Mucosa of descending colon (tissue), 3 donors: ENCODE results near the gene OAF. TPM values are rescaled to one million over a fixed set of nuclear protein-coding genes. Genes with fewer than 3 reads are reported as not detected.

Source experiments
- ATAC-seq: fragments of 200-7000 bp; cut with Tn5 transposase; one replicate; pipeline ENCODE4 v1.9.1; 2020; ENCODE audit warnings: mild to moderate bottlenecking, moderate library complexity
- DNase-seq, 3 donors: peaks; one replicate each; pipeline ENCODE4 v3.0.0-alpha.2; 2020
- H3K36me3 ChIP-seq: fragments of 200-600 bp; one replicate; pipeline ENCODE4 v1.8.0; 2021; ENCODE audit warnings: low read depth, mild to moderate bottlenecking
- H3K4me1 ChIP-seq: fragments of 200-600 bp; one replicate; pipeline ENCODE4 v1.8.0; 2021; ENCODE audit warnings: low read depth, mild to moderate bottlenecking
- H3K4me3 ChIP-seq: fragments of 200-600 bp; one replicate; pipeline ENCODE4 v1.8.0; 2021; ENCODE audit warnings: mild to moderate bottlenecking
- H3K9me3 ChIP-seq: fragments of 200-600 bp; one replicate; pipeline ENCODE4 v1.8.0; 2021; ENCODE audit warnings: mild to moderate bottlenecking
- CTCF ChIP-seq: fragments of 200-600 bp; IDR thresholded peaks from one replicate; pipeline ENCODE4 v1.8.0; 2022; ENCODE audit warnings: antibody characterized with exemption, mild to moderate bottlenecking
- intact Hi-C, 2 donors: fragments of 100-400 bp; cut with DNase I in 1 of 2; cut with micrococcal nuclease in 1 of 2; formaldehyde crosslinking; loops; one replicate each; pipeline versions ENCODE4 v1.11.0 to v1.11.1; 2022; cut with DNase I, micrococcal nuclease
- total RNA-seq, 3 donors: library from RNA; stranded (reverse); fragmentation: NEBNext Ultra II Directional in 2 of 3; extraction: Animal tissue kit (Norgen Biotek cat#: 25700) in 2 of 3; gene quantifications; one replicate each; pipeline versions ENCODE4 v1.2.1 to v1.2.4, GENCODE V29; 2021 to 2023
- donor health status: DM: no; HTN: no; CAD: no; lungs with moderate emphysema.
- donor health status: DM: no; HTN: no; CAD: no.
- donor health status: DM: no; HTN: yes; CAD: no.

OAF gene
- total RNA-seq, 3 donors from 2014 or later: 96.4 to 217 (median 133) TPM

DNA sequence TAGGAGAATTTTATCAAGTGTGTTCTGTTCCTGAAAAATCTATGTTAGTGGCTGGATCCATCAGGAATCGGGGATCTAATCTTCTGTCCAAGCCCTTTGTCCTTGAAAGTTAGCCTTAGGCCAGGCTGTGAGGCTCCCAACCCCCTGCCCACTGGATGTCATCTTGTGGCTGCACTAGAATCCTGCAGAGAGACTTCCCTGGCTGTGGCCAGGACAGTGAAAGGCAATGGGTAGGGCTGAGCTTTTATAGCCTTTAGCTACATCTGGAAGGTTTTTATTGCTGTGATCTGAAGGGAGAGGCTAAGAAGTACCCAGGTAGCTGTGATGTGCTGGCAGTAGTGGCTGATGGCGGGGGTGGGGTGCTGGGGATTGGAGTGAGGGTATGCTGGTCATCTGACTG is 2.1 kb downstream of the OAF start:
- ATAC-seq (peak; percentile 76), DNase-seq (peak; percentile 62 to 85 (median 76))
- H3K4me1 ChIP-seq: peaks cover 36% of the 10 kb centered on the region

DNA sequence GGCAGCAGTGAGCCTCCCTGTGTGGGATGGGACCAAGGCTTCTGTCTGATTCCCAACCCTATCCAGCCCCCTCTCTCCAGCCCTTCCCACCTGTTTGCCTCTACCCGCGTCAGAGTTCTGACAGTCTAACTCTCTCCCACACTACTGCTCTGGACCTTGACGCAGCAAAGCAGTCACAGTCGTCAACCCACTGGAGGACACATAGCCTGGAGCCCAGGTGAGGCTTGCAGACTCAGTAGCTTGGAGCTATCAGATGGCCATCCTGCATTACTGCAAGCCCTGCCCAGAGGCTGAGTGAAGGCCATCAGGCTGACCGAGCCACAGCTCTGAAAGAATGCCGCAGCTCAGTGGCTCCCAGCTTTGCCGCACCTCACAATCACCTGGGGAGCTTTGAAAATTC is 3.7 kb downstream of the OAF start:
- intact Hi-C loops: no loop called here
- Histone ChIP-seq H3K4me1 (peaks cover 42% of the 10 kb centered on the region), H3K36me3 (no peaks in the 10 kb centered on the region), H3K9me3 (no peaks in the 10 kb centered on the region), H3K4me3 (no peak overlapping the region)
- DNase-seq: peak in 1 of 3 donors; percentile 16
- no peak for TF ChIP-seq CTCF
- ATAC-seq: no peak

More for the DNA sequence above, 2.1 kb downstream of the OAF start:
- Histone ChIP-seq H3K36me3 (no peaks in the 10 kb centered on the region), H3K9me3 (no peaks in the 10 kb centered on the region), H3K4me3 (no peak overlapping the region)
- no peak for TF ChIP-seq CTCF
- intact Hi-C loops: no loop called here

- Histone ChIP-seq H3K4me1 (peaks cover 46% of the 10 kb centered on the region), H3K4me3 (no peak overlapping the region), H3K9me3 (no peaks in the 10 kb centered on the region), H3K36me3 (no peaks in the 10 kb centered on the region)
- no peak for ATAC-seq
- intact Hi-C loops: no loop called here
- TF ChIP-seq CTCF: no peak
- peak in 2 of 3 donors; percentile 43 to 56 for DNase-seq
Observed at GRCh38 chr11:120215634-120216033, 4.8 kb downstream of the OAF start.

DNA sequence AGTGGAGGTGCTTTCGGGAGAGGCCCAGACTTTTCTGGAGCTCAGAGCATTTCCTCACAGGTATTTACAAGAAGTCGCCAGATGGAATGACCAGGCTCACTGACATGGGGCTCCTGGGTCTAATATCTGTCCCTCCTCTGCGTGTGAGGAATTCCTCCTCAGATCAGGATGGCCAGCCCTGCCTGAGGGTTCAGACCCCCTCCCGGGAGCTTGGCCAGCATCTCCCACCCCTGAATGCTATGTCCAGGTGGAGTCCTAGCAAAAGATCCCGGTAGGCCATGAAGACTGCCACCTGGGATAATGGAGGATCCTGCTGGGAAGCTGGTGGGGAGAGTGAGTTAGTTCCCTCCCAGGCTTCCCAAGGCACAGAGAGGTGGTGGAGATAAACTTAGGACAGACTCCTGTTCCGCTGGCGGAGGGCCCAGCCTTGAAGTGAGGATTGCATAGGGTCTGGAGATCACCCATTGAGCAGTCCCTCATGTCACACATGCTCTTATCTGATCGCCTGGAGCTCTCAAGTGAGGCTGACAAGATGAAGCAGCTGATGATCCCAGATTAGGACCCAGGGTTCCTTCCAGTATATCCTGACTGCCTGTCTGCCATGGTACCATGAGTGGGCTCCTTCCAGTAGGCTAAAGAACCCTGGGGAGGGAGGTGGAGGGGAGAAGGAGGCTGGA is 5.7 kb downstream of the OAF start:
- intact Hi-C loops: no loop called here
- Histone ChIP-seq H3K4me3 (no peak overlapping the region), H3K9me3 (no peaks in the 10 kb centered on the region), H3K4me1 (peaks cover 53% of the 10 kb centered on the region), H3K36me3 (no peaks in the 10 kb centered on the region)
- peak in 1 of 3 donors; percentile 16 for DNase-seq
- ATAC-seq: no peak
- TF ChIP-seq CTCF: no peak

DNA sequence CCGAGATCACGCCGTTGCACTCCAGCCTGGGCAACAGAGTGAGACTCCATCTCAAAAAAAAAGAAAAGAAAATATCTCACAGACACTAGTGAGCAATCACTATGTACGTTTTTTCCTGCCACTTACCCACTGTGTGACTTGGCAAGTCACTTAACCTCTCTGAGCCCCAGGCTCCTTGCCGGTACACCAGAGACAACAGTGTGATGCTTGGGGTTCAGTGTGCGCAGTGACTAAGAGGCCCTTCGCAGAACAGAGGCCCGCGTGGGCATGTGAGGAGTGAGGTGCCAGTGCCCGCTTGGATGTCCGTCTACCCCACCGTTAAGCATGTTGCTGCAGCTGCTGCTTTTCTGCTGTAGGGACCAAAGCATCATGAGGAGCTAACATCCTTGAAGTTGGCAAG is 6.7 kb downstream of the OAF start:
- intact Hi-C loops: no loop called here

More for the DNA sequence above, 6.7 kb downstream of the OAF start:
- no peak for TF ChIP-seq CTCF
- DNase-seq: peak in 1 of 3 donors; percentile 22
- H3K36me3 ChIP-seq: no peaks in the 10 kb centered on the region
- H3K4me1 ChIP-seq: peaks cover 55% of the 10 kb centered on the region
- no peak for ATAC-seq
- H3K4me3 ChIP-seq: no peak overlapping the region
- H3K9me3 ChIP-seq: no peaks in the 10 kb centered on the region
